Measurements from ENCODE around the gene DDN. TPM values are rescaled to one million over a fixed set of nuclear protein-coding genes. Genes with fewer than 3 reads are reported as not detected.

DDN gene
- total RNA-seq, 4 donors from 2014 or later: 0.11 TPM; not detected in 3

DNA sequence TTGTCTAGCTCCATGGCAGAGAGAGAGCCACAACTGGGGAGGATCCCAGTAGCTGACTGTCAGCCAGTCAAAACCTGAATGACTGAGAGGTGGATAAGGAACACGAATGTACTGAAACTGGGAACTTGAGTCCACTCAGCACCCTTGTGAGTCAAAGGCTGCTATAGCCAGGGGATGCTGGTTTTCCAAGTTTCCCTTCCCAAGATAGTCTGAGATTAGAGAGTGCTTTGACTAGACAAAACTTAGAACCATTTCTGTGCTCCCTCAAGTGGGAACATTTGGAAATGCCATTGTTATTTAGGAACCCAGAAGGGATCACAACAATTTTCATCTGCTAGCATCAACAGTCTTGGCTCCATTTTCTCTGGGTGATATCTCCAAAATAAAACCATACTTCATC is 15.4 kb upstream of the DDN start:
- no peak for TF ChIP-seq POLR2AphosphoS5 (IDR thresholded peaks at IDR 0.05)
- no peak for TF ChIP-seq EP300 (IDR thresholded peaks at IDR 0.05)
- TF ChIP-seq POLR2A (IDR thresholded peaks at IDR 0.05; ENCODE audit: low read depth): no peak
- TF ChIP-seq, protein P1, sequence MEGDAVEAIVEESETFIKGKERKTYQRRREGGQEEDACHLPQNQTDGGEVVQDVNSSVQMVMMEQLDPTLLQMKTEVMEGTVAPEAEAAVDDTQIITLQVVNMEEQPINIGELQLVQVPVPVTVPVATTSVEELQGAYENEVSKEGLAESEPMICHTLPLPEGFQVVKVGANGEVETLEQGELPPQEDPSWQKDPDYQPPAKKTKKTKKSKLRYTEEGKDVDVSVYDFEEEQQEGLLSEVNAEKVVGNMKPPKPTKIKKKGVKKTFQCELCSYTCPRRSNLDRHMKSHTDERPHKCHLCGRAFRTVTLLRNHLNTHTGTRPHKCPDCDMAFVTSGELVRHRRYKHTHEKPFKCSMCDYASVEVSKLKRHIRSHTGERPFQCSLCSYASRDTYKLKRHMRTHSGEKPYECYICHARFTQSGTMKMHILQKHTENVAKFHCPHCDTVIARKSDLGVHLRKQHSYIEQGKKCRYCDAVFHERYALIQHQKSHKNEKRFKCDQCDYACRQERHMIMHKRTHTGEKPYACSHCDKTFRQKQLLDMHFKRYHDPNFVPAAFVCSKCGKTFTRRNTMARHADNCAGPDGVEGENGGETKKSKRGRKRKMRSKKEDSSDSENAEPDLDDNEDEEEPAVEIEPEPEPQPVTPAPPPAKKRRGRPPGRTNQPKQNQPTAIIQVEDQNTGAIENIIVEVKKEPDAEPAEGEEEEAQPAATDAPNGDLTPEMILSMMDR (IDR thresholded peaks at IDR 0.05): no peak
- Histone ChIP-seq H3K27me3 (peaks cover 0 to 14% (median 0%) of the 10 kb centered on the region in 4 donors), H3K9me3 (no peaks in the 10 kb centered on the region), H3K4me1 (peaks cover 19 to 30% (median 21%) of the 10 kb centered on the region in 4 donors), H3K36me3 (peaks cover 23 to 36% (median 33%) of the 10 kb centered on the region in 4 donors), H3K4me3 (no peak overlapping the region), H3K27ac (replicated peaks in 1 of 4) (no peak overlapping the region)
- WGBS: 92% methylated on average over 1 of the region's 1 CpG
- DNase-seq (ENCODE audit: extremely low spot score): no peak
- intact Hi-C loops (cut with DNase I): no loop called here

DNA sequence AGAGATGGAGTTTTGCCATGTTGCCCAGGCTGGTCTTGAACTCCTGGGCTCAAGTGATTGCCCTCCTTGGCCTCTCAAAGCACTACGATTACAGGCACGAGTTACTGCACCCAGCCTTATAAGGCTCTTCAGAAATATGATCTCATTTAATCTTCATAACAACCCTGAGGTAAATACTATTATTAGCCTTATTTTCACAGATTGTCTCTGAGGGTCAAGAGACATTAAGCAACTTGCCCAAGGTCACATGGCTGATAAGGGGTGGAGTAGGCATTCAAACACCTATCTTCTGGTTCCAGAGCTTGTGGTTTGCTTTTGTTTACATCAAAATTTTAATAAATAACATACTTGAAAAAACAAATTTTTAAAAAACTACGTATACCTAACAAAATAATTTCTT is 14.3 kb upstream of the DDN start:
- Histone ChIP-seq H3K27ac (replicated peaks in 1 of 4) (no peak overlapping the region), H3K4me1 (peaks cover 14 to 23% (median 17%) of the 10 kb centered on the region in 4 donors), H3K36me3 (peaks cover 23 to 46% (median 42%) of the 10 kb centered on the region in 4 donors), H3K9me3 (no peaks in the 10 kb centered on the region), H3K4me3 (no peak overlapping the region), H3K27me3 (peaks cover 0 to 14% (median 0%) of the 10 kb centered on the region in 4 donors)
- DNase-seq (ENCODE audit: extremely low spot score): no peak
- 84% methylated on average over 3 of the region's 3 CpGs for WGBS
- intact Hi-C loops (cut with DNase I): no loop called here
- no peak for TF ChIP-seq POLR2AphosphoS5 (IDR thresholded peaks at IDR 0.05)
- TF ChIP-seq, protein P1 (IDR thresholded peaks at IDR 0.05): no peak
- no peak for TF ChIP-seq EP300 (IDR thresholded peaks at IDR 0.05)
- TF ChIP-seq POLR2A (IDR thresholded peaks at IDR 0.05; ENCODE audit: low read depth): no peak

DNA sequence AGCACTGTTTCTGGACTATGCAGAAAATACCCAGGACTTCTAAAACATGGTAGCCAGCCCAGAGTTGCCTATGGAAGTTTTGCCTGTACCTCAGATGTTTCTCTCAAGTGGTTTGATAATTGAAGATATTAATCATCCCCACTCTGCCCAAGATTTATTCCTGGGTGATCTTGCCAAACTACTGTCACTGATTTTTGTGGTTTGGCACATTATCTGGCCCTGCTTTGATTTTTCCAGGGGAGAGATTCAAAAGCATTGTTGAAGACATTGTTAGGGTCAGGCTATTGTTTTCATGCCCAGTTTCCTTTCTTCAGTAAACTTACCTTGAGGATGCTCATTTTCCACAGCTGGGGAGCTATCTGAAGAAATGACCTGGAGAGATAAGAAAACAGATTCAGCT is 13.6 kb upstream of the DDN start:
- Histone ChIP-seq H3K27me3 (peaks cover 0 to 14% (median 0%) of the 10 kb centered on the region in 4 donors), H3K9me3 (no peaks in the 10 kb centered on the region), H3K4me3 (no peak overlapping the region), H3K27ac (replicated peaks in 1 of 4) (no peak overlapping the region), H3K36me3 (peaks cover 23 to 53% (median 49%) of the 10 kb centered on the region in 4 donors), H3K4me1 (peaks cover 10 to 18% (median 14%) of the 10 kb centered on the region in 4 donors)
- no peak for DNase-seq (ENCODE audit: extremely low spot score)
- no peak for TF ChIP-seq POLR2AphosphoS5 (IDR thresholded peaks at IDR 0.05)
- intact Hi-C loops (cut with DNase I): no loop called here

DNA sequence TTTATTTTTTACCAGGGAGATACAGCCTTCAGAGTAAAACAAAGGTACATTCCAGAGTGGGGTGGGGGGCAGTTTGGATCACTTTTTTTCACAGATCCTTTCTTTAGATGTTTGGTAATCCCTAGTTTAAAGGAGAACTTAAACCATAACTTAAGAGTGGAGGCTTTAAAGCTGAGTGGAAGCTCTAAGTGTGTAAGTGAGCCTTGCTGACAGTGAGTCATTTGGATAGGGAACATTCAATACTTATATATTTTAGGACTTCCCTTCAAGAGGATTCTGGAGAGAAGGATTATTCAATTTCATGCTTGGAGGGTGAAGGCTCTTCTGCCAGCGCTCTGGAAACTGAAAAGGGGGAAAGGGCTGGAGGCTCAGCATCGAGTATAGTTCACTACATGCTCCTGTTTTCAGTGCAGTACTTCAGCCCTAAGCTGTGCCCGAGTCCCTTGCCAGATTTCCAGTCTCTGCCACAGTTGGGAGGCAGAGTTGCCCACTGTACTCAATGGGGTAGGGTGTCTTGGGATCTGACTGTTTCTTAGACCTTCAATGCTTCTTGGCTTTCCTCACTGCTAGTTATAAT is 11.0 kb upstream of the DDN start:
- H3K4me3 ChIP-seq: no peak overlapping the region
- intact Hi-C loops (cut with DNase I): no loop called here
- H3K9me3 ChIP-seq: no peaks in the 10 kb centered on the region
- peaks cover 0 to 5% (median 0%) of the 10 kb centered on the region in 4 donors for H3K4me1 ChIP-seq
- TF ChIP-seq EP300 (IDR thresholded peaks at IDR 0.05): no peak
- no peak for TF ChIP-seq POLR2A (IDR thresholded peaks at IDR 0.05; ENCODE audit: low read depth)
- no peak for TF ChIP-seq POLR2AphosphoS5 (IDR thresholded peaks at IDR 0.05)
- TF ChIP-seq, protein P1 (IDR thresholded peaks at IDR 0.05): no peak
- peaks cover 30 to 76% (median 61%) of the 10 kb centered on the region in 4 donors for H3K36me3 ChIP-seq
- DNase-seq (ENCODE audit: extremely low spot score): no peak
- H3K27ac ChIP-seq (replicated peaks in 1 of 4): no peak overlapping the region
- 92% methylated on average over 3 of the region's 3 CpGs for WGBS
- peaks cover 0 to 31% (median 0%) of the 10 kb centered on the region in 4 donors for H3K27me3 ChIP-seq

DNA sequence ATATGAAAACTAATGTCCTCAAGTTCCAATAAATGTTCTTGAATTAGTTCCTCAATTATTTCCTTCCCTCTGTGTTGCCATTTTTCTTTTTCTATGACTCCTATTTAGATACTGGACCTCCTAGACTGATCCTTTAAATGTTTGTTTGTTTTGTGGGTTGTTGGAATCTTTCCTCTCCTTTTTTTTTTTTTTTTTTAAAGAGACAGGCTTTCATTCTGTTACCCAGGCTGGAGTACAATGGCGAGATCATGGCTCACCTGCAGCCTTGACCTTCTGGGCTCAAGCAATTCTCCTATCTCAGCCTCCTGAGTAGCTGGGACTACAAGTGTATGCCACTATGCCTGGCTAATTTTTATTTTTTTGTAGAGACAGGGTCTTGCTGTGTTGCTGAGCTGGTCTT is 9.8 kb upstream of the DDN start:
- no peaks in the 10 kb centered on the region for H3K9me3 ChIP-seq
- no peak for DNase-seq (ENCODE audit: extremely low spot score)
- H3K27ac ChIP-seq (replicated peaks in 1 of 4): no peak overlapping the region
- peaks cover 42 to 89% (median 73%) of the 10 kb centered on the region in 4 donors for H3K36me3 ChIP-seq
- 89% methylated on average over 1 of the region's 1 CpG for WGBS
- no peak overlapping the region for H3K4me3 ChIP-seq
- TF ChIP-seq POLR2A (IDR thresholded peaks at IDR 0.05; ENCODE audit: low read depth) (no peak), EP300 (IDR thresholded peaks at IDR 0.05) (no peak), POLR2AphosphoS5 (IDR thresholded peaks at IDR 0.05) (no peak)
- TF ChIP-seq, protein P1 (IDR thresholded peaks at IDR 0.05): no peak
- H3K27me3 ChIP-seq: peaks cover 0 to 44% (median 0%) of the 10 kb centered on the region in 4 donors
- H3K4me1 ChIP-seq: no peaks in the 10 kb centered on the region
- intact Hi-C loops (cut with DNase I): no loop called here
